ENCODE measurements around the gene BAD.

GRCh38 chr11:64259533-64260067 lies 24.9 kb downstream of the BAD start:
- no peak for TF ChIP-seq PKNOX1 (IDR thresholded peaks at IDR 0.05)
- no peak for TF ChIP-seq ZNF384 (IDR thresholded peaks at IDR 0.05)
- no peak for TF ChIP-seq BHLHE40 (IDR thresholded peaks at IDR 0.05; ENCODE audit: borderline replicate concordance)
- no peak for TF ChIP-seq HDGF (IDR thresholded peaks at IDR 0.05; ENCODE audit: borderline replicate concordance)
